ENCODE results near the gene TJP1. TPM values are rescaled to one million over a fixed set of nuclear protein-coding genes. Genes with fewer than 3 reads are reported as not detected.
A peak's percentile ranks its signal among the peaks of the same experiment; 100 is the strongest.

The TJP1 gene
- 74.3 and 86.9 TPM in 2 replicates for total RNA-seq

GRCh38 chr15:29822100-29822683 lies at the start of gene TJP1:
TJP1 (minus strand) TSS chr15:29822468; CDS start chr15:29822028, 440 bp downstream.
- H3K4me1 ChIP-seq (ENCODE audit: insufficient read depth, low read length) = peaks cover 31% of the 10 kb centered on the region
- peak within 1 kb of the TSS; percentile 86 for H3K4me3 ChIP-seq (ENCODE audit: insufficient read depth, low read length)
- no peaks in the 10 kb centered on the region for H3K36me3 ChIP-seq (ENCODE audit: insufficient read depth, low read length)
- peak within 1 kb of the TSS; percentile 97 for H2AFZ ChIP-seq (ENCODE audit: low read length)
- no peak for TF ChIP-seq CTCF (IDR thresholded peaks at IDR 0.05; ENCODE audit: extremely low read depth, low read depth, low read length)
- no peaks in the 10 kb centered on the region for H3K9me3 ChIP-seq (ENCODE audit: low read depth, low read length)
- H3K27me3 ChIP-seq (ENCODE audit: insufficient read depth, low read length) = no peaks in the 10 kb centered on the region
- H4K20me1 ChIP-seq (ENCODE audit: insufficient read depth, low read length) = peaks cover 17% of the 10 kb centered on the region
- peaks cover 42% of the 10 kb centered on the region for H3K79me2 ChIP-seq (ENCODE audit: insufficient read depth, low read length)
- H3K4me2 ChIP-seq (ENCODE audit: insufficient read depth, low read length) = peak within 1 kb of the TSS; percentile 97
- peak; percentile 94 for DNase-seq (ENCODE audit: insufficient read length, low spot score, missing footprints)
- H3K27ac ChIP-seq (ENCODE audit: low read depth, low read length) = peak within 1 kb of the TSS; percentile 95

GRCh38 chr15:29871401-29871800 lies 49.1 kb upstream of the TJP1 start:
- H3K4me3 ChIP-seq (ENCODE audit: insufficient read depth, low read length) = no peak overlapping the region
- no peaks in the 10 kb centered on the region for H3K27me3 ChIP-seq (ENCODE audit: insufficient read depth, low read length)
- TF ChIP-seq CTCF (IDR thresholded peaks at IDR 0.05; ENCODE audit: extremely low read depth, low read depth, low read length) = no peak
- no peak overlapping the region for H2AFZ ChIP-seq (ENCODE audit: low read length)
- H3K4me1 ChIP-seq (ENCODE audit: insufficient read depth, low read length) = peaks cover 12% of the 10 kb centered on the region
- H3K9me3 ChIP-seq (ENCODE audit: low read depth, low read length) = no peaks in the 10 kb centered on the region
- no peaks in the 10 kb centered on the region for H3K36me3 ChIP-seq (ENCODE audit: insufficient read depth, low read length)
- DNase-seq (ENCODE audit: insufficient read length, low spot score, missing footprints) = no peak
- H3K4me2 ChIP-seq (ENCODE audit: insufficient read depth, low read length) = no peak overlapping the region
- H4K20me1 ChIP-seq (ENCODE audit: insufficient read depth, low read length) = no peaks in the 10 kb centered on the region
- H3K27ac ChIP-seq (ENCODE audit: low read depth, low read length) = no peak overlapping the region
- H3K79me2 ChIP-seq (ENCODE audit: insufficient read depth, low read length) = no peaks in the 10 kb centered on the region

- no peaks in the 10 kb centered on the region for H3K36me3 ChIP-seq (ENCODE audit: insufficient read depth, low read length)
- no peak overlapping the region for H3K4me2 ChIP-seq (ENCODE audit: insufficient read depth, low read length)
- H2AFZ ChIP-seq (ENCODE audit: low read length) = no peak overlapping the region
- H3K27ac ChIP-seq (ENCODE audit: low read depth, low read length) = no peak overlapping the region
- H3K79me2 ChIP-seq (ENCODE audit: insufficient read depth, low read length) = no peaks in the 10 kb centered on the region
- H3K4me3 ChIP-seq (ENCODE audit: insufficient read depth, low read length) = no peak overlapping the region
- no peak for TF ChIP-seq CTCF (IDR thresholded peaks at IDR 0.05; ENCODE audit: extremely low read depth, low read depth, low read length)
- no peaks in the 10 kb centered on the region for H3K9me3 ChIP-seq (ENCODE audit: low read depth, low read length)
- no peak for DNase-seq (ENCODE audit: insufficient read length, low spot score, missing footprints)
- no peaks in the 10 kb centered on the region for H4K20me1 ChIP-seq (ENCODE audit: insufficient read depth, low read length)
- peaks cover 12% of the 10 kb centered on the region for H3K4me1 ChIP-seq (ENCODE audit: insufficient read depth, low read length)
- no peaks in the 10 kb centered on the region for H3K27me3 ChIP-seq (ENCODE audit: insufficient read depth, low read length)
Measured at GRCh38 chr15:29870495-29871151, 48.4 kb upstream of the TJP1 start.

- TF ChIP-seq CTCF (IDR thresholded peaks at IDR 0.05; ENCODE audit: extremely low read depth, low read depth, low read length) = no peak
- H3K4me3 ChIP-seq (ENCODE audit: insufficient read depth, low read length) = no peak overlapping the region
- no peak for DNase-seq (ENCODE audit: insufficient read length, low spot score, missing footprints)
- H3K9me3 ChIP-seq (ENCODE audit: low read depth, low read length) = no peaks in the 10 kb centered on the region
- no peaks in the 10 kb centered on the region for H3K27me3 ChIP-seq (ENCODE audit: insufficient read depth, low read length)
- H3K79me2 ChIP-seq (ENCODE audit: insufficient read depth, low read length) = no peaks in the 10 kb centered on the region
- no peak overlapping the region for H3K27ac ChIP-seq (ENCODE audit: low read depth, low read length)
- no peak overlapping the region for H2AFZ ChIP-seq (ENCODE audit: low read length)
- H3K4me2 ChIP-seq (ENCODE audit: insufficient read depth, low read length) = no peak overlapping the region
- H3K36me3 ChIP-seq (ENCODE audit: insufficient read depth, low read length) = no peaks in the 10 kb centered on the region
- no peaks in the 10 kb centered on the region for H3K4me1 ChIP-seq (ENCODE audit: insufficient read depth, low read length)
- H4K20me1 ChIP-seq (ENCODE audit: insufficient read depth, low read length) = no peaks in the 10 kb centered on the region
Measured at GRCh38 chr15:29867241-29868000, 45.2 kb upstream of the TJP1 start.

All from osteoblast (primary cell).